Upper lobe of left lung (tissue), 6 donors: ENCODE measurements around the gene TMEM26. TPM values are rescaled to one million over a fixed set of nuclear protein-coding genes. Genes with fewer than 3 reads are reported as not detected.

ENCODE experiments used
- ATAC-seq, 2 donors: fragments of 200-7000 bp; cut with Tn5 transposase; one replicate each; pipeline ENCODE4 v1.9.1; 2022; ENCODE audit warnings: mild to moderate bottlenecking in 2 of 2, moderate library complexity in 2 of 2; ENCODE audit not compliant: low FRiP score in 2 of 2
- DNase-seq, 2 donors: peaks; one replicate each; pipeline ENCODE4 v3.0.0-alpha.2; 2019 to 2020
- H3K27ac ChIP-seq, 4 donors: fragments of 200-600 bp; sonication (generic); one replicate each; pipeline ENCODE4 v1.5.1; 2016 to 2019
- H3K27me3 ChIP-seq, 4 donors: fragments of 200-600 bp; sonication (generic); one replicate each; pipeline ENCODE4 v1.5.1; 2017 to 2019
- H3K36me3 ChIP-seq, 4 donors: fragments of 200-600 bp; sonication (generic); one replicate each; pipeline ENCODE4 v1.5.1; 2016 to 2019
- H3K4me1 ChIP-seq, 4 donors: fragments of 200-600 bp; sonication (generic); one replicate each; pipeline ENCODE4 v1.5.1; 2018 to 2019
- H3K4me3 ChIP-seq, 4 donors: fragments of 200-600 bp; sonication (generic); one replicate each; pipeline ENCODE4 v1.5.1; 2017 to 2019; ENCODE audit warnings: mild to moderate bottlenecking in 2 of 4, moderate library complexity in 1 of 4
- H3K9me3 ChIP-seq, 4 donors: fragments of 200-600 bp; sonication (generic); one replicate each; pipeline ENCODE4 v1.5.1; 2018 to 2019
- CTCF ChIP-seq, 6 experiments: fragments of 450-650 bp in 4 of 6; fragments of 200-600 bp in 2 of 6; sonication (generic) in 2 of 6; IDR thresholded peaks; one replicate each; pipeline ENCODE4 v1.5.1; 2016 to 2019; ENCODE audit warnings: antibody characterized with exemption in 6 of 6
- EP300 ChIP-seq, 4 donors: sonication (generic); formaldehyde crosslinking; IDR thresholded peaks; one replicate each; pipeline ENCODE4 v1.5.1; 2017; ENCODE audit warnings: antibody characterized with exemption in 4 of 4, control low read depth in 2 of 4
- POLR2A ChIP-seq, 4 donors: fragments of 450-650 bp; IDR thresholded peaks; one replicate each; pipeline ENCODE4 v1.5.1; 2016 to 2017; ENCODE audit warnings: antibody characterized with exemption in 4 of 4, mild to moderate bottlenecking in 2 of 4
- POLR2AphosphoS5 ChIP-seq, 2 donors: sonication (generic); formaldehyde crosslinking; IDR thresholded peaks; one replicate each; pipeline ENCODE4 v1.5.1; 2017; ENCODE audit warnings: antibody characterized with exemption in 2 of 2
- WGBS, 2 donors: methylation state at CpG; one replicate each; pipeline ENCODE4 v1.1.5; 2017 to 2018; 5-methylcytosine and 5-hydroxymethylcytosine counted together
- total RNA-seq, 6 donors: library from RNA; depleted of rRNA in 4 of 6; stranded (reverse); fragments of >200 nt in 4 of 6; gene quantifications; one replicate each; pipeline versions ENCODE4 v1.1.0 to v1.2.1, GENCODE V29; 2016 to 2021
- donor health status: DM: no; HTN: no; CAD: no; lungs with moderate emphysema.
- donor health status: DM: no; HTN: yes; CAD: no; lungs with severe emphysema.

TMEM26 gene
- total RNA-seq, 6 donors from 2014 or later: 0.30 to 2.0 (median 0.77) TPM; not detected in 1

GRCh38 chr10:61359452-61359851 is 93.7 kb downstream of the TMEM26 start:
- TF ChIP-seq CTCF (IDR thresholded peaks at IDR 0.05) (no peak), POLR2A (IDR thresholded peaks at IDR 0.05) (no peak)
- H3K36me3 ChIP-seq: no peaks in the 10 kb centered on the region
- no peaks in the 10 kb centered on the region for H3K27me3 ChIP-seq
- no peak overlapping the region for H3K4me3 ChIP-seq
- DNase-seq (no peak), ATAC-seq (no peak)
- no peaks in the 10 kb centered on the region for H3K4me1 ChIP-seq
- WGBS, 2 donors: 90 to 94% methylated on average over 2 of the region's 2 CpGs
- no peaks in the 10 kb centered on the region for H3K9me3 ChIP-seq
- H3K27ac ChIP-seq: no peak overlapping the region

GRCh38 chr10:61357687-61358086 is 95.5 kb downstream of the TMEM26 start:
- Histone ChIP-seq H3K4me1 (no peaks in the 10 kb centered on the region), H3K27ac (no peak overlapping the region), H3K4me3 (no peak overlapping the region), H3K36me3 (no peaks in the 10 kb centered on the region), H3K27me3 (no peaks in the 10 kb centered on the region), H3K9me3 (no peaks in the 10 kb centered on the region)
- TF ChIP-seq POLR2A (IDR thresholded peaks at IDR 0.05) (no peak), CTCF (IDR thresholded peaks at IDR 0.05) (no peak), EP300 (IDR thresholded peaks at IDR 0.05) (no peak), POLR2AphosphoS5 (IDR thresholded peaks at IDR 0.05) (no peak)
- no peak for DNase-seq
- ATAC-seq: no peak
- 83 to 91% methylated on average over 3 of the region's 3 CpGs for WGBS, 2 donors

Other genes starting within 250 kb of the TMEM26 start
- gene CABCOCO1, start 209.5 kb upstream of the TMEM26 start, total RNA-seq: 10 to 100 TPM in 1 of 6 donors, 1 to 10 TPM in 4, not detected in 1; 1.3 to 12.2 (median 2.3) TPM